ENCODE results near the gene TRPC4. TPM values are rescaled to one million over a fixed set of nuclear protein-coding genes. Genes with fewer than 3 reads are reported as not detected.

TRPC4 gene
- total RNA-seq, 2 experiments from 2014 or later, result not detected

GRCh38 chr13:37627428-37627827 lies 242.1 kb downstream of the TRPC4 start:
- no peaks in the 10 kb centered on the region for H3K4me1 ChIP-seq (ENCODE audit: insufficient read depth, low read length)
- peaks cover 5% of the 10 kb centered on the region for H3K9me3 Mint-ChIP-seq
- no peaks in the 10 kb centered on the region for H3K36me3 ChIP-seq (ENCODE audit: insufficient read depth, low read length)
- no peak for TF ChIP-seq CTCF (IDR thresholded peaks at IDR 0.05)
- ATAC-seq (ENCODE audit: poor library complexity) (no peak), DNase-seq (no peak)
- no peak overlapping the region for H3K4me3 ChIP-seq (ENCODE audit: low read length)
- H3K4me1 Mint-ChIP-seq (ENCODE audit: low read depth), result no peaks in the 10 kb centered on the region
- no peak overlapping the region for H3K27ac Mint-ChIP-seq
- POLR2A ChIA-PET, result no interaction called here
- H3K36me3 Mint-ChIP-seq (ENCODE audit: low read depth), result no peaks in the 10 kb centered on the region
- H3K27me3 ChIP-seq (ENCODE audit: control insufficient read depth in 1 of 2, insufficient read depth in 2 of 2, low read length in 2 of 2), result no peaks in the 10 kb centered on the region
- no peaks in the 10 kb centered on the region for H3K27me3 Mint-ChIP-seq
- peaks cover 0 to 4% of the 10 kb centered on the region in 2 experiments for H3K9me3 ChIP-seq (ENCODE audit: control insufficient read depth in 1 of 2, insufficient read depth in 1 of 2, low read length in 2 of 2)
- intact Hi-C loops (cut with DNase I, micrococcal nuclease), result no loop called here
- H3K27ac ChIP-seq (ENCODE audit: low read depth in 1 of 2, low read length in 2 of 2), result no peak overlapping the region
- no peak overlapping the region for H3K4me3 Mint-ChIP-seq
- CTCF ChIA-PET, result no interaction called here

GRCh38 chr13:37621811-37622361 lies 247.7 kb downstream of the TRPC4 start:
- Mint-ChIP-seq H3K4me3 (no peak overlapping the region), H3K27ac (no peak overlapping the region), H3K27me3 (no peaks in the 10 kb centered on the region), H3K9me3 (peaks cover 6% of the 10 kb centered on the region), H3K4me1 (ENCODE audit: low read depth) (no peaks in the 10 kb centered on the region), H3K36me3 (ENCODE audit: low read depth) (no peaks in the 10 kb centered on the region)
- Histone ChIP-seq H3K4me3 (ENCODE audit: low read length) (no peak overlapping the region), H3K27ac (ENCODE audit: low read depth in 1 of 2, low read length in 2 of 2) (no peak overlapping the region), H3K9me3 (ENCODE audit: control insufficient read depth in 1 of 2, insufficient read depth in 1 of 2, low read length in 2 of 2) (peaks cover 0 to 4% of the 10 kb centered on the region in 2 experiments), H3K36me3 (ENCODE audit: insufficient read depth, low read length) (no peaks in the 10 kb centered on the region), H3K27me3 (ENCODE audit: control insufficient read depth in 1 of 2, insufficient read depth in 2 of 2, low read length in 2 of 2) (no peaks in the 10 kb centered on the region), H3K4me1 (ENCODE audit: insufficient read depth, low read length) (no peaks in the 10 kb centered on the region)
- intact Hi-C loops (cut with DNase I, micrococcal nuclease), result no loop called here
- DNase-seq, result no peak
- POLR2A ChIA-PET, result no interaction called here
- CTCF ChIA-PET, result no interaction called here
- TF ChIP-seq CTCF (IDR thresholded peaks at IDR 0.05), result no peak
- no peak for ATAC-seq (ENCODE audit: poor library complexity)

- H3K4me3 Mint-ChIP-seq, result no peak overlapping the region
- no peak for TF ChIP-seq CTCF (IDR thresholded peaks at IDR 0.05)
- no peaks in the 10 kb centered on the region for H3K27me3 Mint-ChIP-seq
- no peaks in the 10 kb centered on the region for H3K4me1 Mint-ChIP-seq (ENCODE audit: low read depth)
- ATAC-seq (ENCODE audit: poor library complexity), result no peak
- POLR2A ChIA-PET, result no interaction called here
- no peak overlapping the region for H3K27ac ChIP-seq (ENCODE audit: low read depth in 1 of 2, low read length in 2 of 2)
- H3K9me3 ChIP-seq (ENCODE audit: control insufficient read depth in 1 of 2, insufficient read depth in 1 of 2, low read length in 2 of 2), result peaks cover 0 to 4% of the 10 kb centered on the region in 2 experiments
- DNase-seq, result no peak
- intact Hi-C loops (cut with DNase I, micrococcal nuclease), result no loop called here
- H3K36me3 ChIP-seq (ENCODE audit: insufficient read depth, low read length), result no peaks in the 10 kb centered on the region
- H3K27me3 ChIP-seq (ENCODE audit: control insufficient read depth in 1 of 2, insufficient read depth in 2 of 2, low read length in 2 of 2), result no peaks in the 10 kb centered on the region
- CTCF ChIA-PET, result no interaction called here
- H3K4me3 ChIP-seq (ENCODE audit: low read length), result no peak overlapping the region
- H3K27ac Mint-ChIP-seq, result no peak overlapping the region
- H3K36me3 Mint-ChIP-seq (ENCODE audit: low read depth), result no peaks in the 10 kb centered on the region
- H3K4me1 ChIP-seq (ENCODE audit: insufficient read depth, low read length), result no peaks in the 10 kb centered on the region
- peaks cover 5% of the 10 kb centered on the region for H3K9me3 Mint-ChIP-seq
Measured at GRCh38 chr13:37618554-37618953, 251.0 kb downstream of the TRPC4 start.
